Endothelial cell of umbilical vein (primary cell): ENCODE results near the gene ARV1. TPM values are rescaled to one million over a fixed set of nuclear protein-coding genes. Genes with fewer than 3 reads are reported as not detected.

Experiments
- BruUV-seq: library from RNA; stranded (reverse); fragments of 400-500 nt; replicated peaks from 2 replicates; lab custom pipeline; 2021; lab: Mats Ljungman, UMichigan
- CTCF ChIA-PET: fragments of 300-600, 350-600 bp; sonication (Branson Sonifier 250); formaldehyde crosslinking; loops from one replicate; lab custom pipeline; 2021; ENCODE audit warnings: antibody characterized with exemption, inconsistent platforms; lab: Charles Lee
- POLR2A ChIA-PET: fragments of 300-600, 350-600 bp; sonication (Branson Sonifier 250); formaldehyde crosslinking; loops from one replicate; lab custom pipeline; 2021; ENCODE audit warnings: antibody characterized with exemption, inconsistent platforms; lab: Charles Lee
- DNase-seq: peaks from one replicate; pipeline ENCODE4 v3.0.0-alpha.2; 2011; ENCODE audit warnings: low read depth, low spot score
- FAIRE-seq: peaks from 2 replicates; lab custom pipeline; 2011; peaks lifted over from hg19 to GRCh38; lab: Jason Lieb, UNC
- H2AFZ ChIP-seq: 2 replicates; pipeline ENCODE4 v1.6.0; 2012; ENCODE audit warnings: low read depth, low read length, control low read depth, inconsistent platforms
- H3K27ac ChIP-seq: 2 replicates; pipeline ENCODE4 v1.5.1; 2011; ENCODE audit warnings: low read depth, mild to moderate bottlenecking, control low read depth, low read length, moderate library complexity; ENCODE audit not compliant: insufficient read depth
- H3K27me3 ChIP-seq, 2 experiments: 2 replicates each; pipeline versions ENCODE4 v1.6.0 to v1.6.1; 2011; ENCODE audit warnings: low read length in 2 of 2, mixed read lengths in 1 of 2; ENCODE audit not compliant: control insufficient read depth in 2 of 2, insufficient read depth in 2 of 2
- H3K36me3 ChIP-seq, 2 experiments: 2 replicates in 1 of 2; 3 replicates in 1 of 2; pipeline ENCODE4 v1.5.1; 2011; ENCODE audit warnings: low read length in 2 of 2, mild to moderate bottlenecking in 1 of 2, moderate library complexity in 1 of 2; ENCODE audit not compliant: control insufficient read depth in 2 of 2, insufficient read depth in 2 of 2; ENCODE audit errors: extremely low read depth in 1 of 2
- H3K4me1 ChIP-seq: 3 replicates; pipeline ENCODE4 v1.5.1; 2011; ENCODE audit warnings: mild to moderate bottlenecking, low read length; ENCODE audit not compliant: control insufficient read depth, insufficient read depth; ENCODE audit errors: extremely low read depth
- H3K4me2 ChIP-seq: 2 replicates; pipeline ENCODE4 v1.6.1; 2011; ENCODE audit warnings: low read length, control low read depth, mixed read lengths; ENCODE audit not compliant: insufficient read depth
- H3K4me3 ChIP-seq, 3 experiments: fragments of 200-600 bp in 1 of 3; sonication (generic), shearing (Covaris generic) in 1 of 3; replicated peaks in 1 of 3; 2 replicates each; pipeline ENCODE4 v1.5.1; 2011 to 2016; ENCODE audit warnings: control low read depth in 3 of 3, low read length in 3 of 3, mild to moderate bottlenecking in 2 of 3, inconsistent platforms in 1 of 3, low read depth in 1 of 3, moderate library complexity in 1 of 3; ENCODE audit not compliant: insufficient read depth in 1 of 3
- H3K79me2 ChIP-seq: 2 replicates; pipeline ENCODE4 v1.6.0; 2012; ENCODE audit warnings: low read length, inconsistent platforms; ENCODE audit not compliant: control insufficient read depth, insufficient read depth
- H3K9ac ChIP-seq: replicated peaks from 2 replicates; pipeline ENCODE3; 2011; ENCODE audit warnings: low read length, control low read depth; ENCODE audit not compliant: insufficient read depth; ENCODE audit errors: extremely low read depth
- H3K9me1 ChIP-seq: replicated peaks from 3 replicates; pipeline ENCODE4 v1.6.0; 2011; ENCODE audit warnings: mild to moderate bottlenecking, low read length; ENCODE audit not compliant: control insufficient read depth, insufficient read depth; ENCODE audit errors: extremely low read depth
- H3K9me3 ChIP-seq: replicated peaks from 2 replicates; pipeline ENCODE4 v1.5.1; 2012; ENCODE audit warnings: low read length, inconsistent platforms; ENCODE audit not compliant: control insufficient read depth, insufficient read depth
- H4K20me1 ChIP-seq: replicated peaks from 2 replicates; pipeline ENCODE3; 2011; ENCODE audit warnings: mild to moderate bottlenecking, low read length; ENCODE audit not compliant: control insufficient read depth, insufficient read depth; ENCODE audit errors: extremely low read depth
- CTCF ChIP-seq, 2 donors: IDR thresholded peaks; 1 replicate in 1 of 2; 2 replicates in 1 of 2; pipeline ENCODE4 v1.5.1; 2011; ENCODE audit warnings: low read length in 2 of 2, mild to moderate bottlenecking in 2 of 2, moderate library complexity in 2 of 2, control low read depth in 1 of 2, inconsistent platforms in 1 of 2, low read depth in 1 of 2; ENCODE audit not compliant: insufficient read depth in 1 of 2; ENCODE audit errors: extremely low read depth in 1 of 2
- EZH2 ChIP-seq: IDR thresholded peaks from 2 replicates; pipeline ENCODE4 v1.6.1; 2012; ENCODE audit warnings: borderline replicate concordance, low read depth, mild to moderate bottlenecking, moderate library complexity, low read length, inconsistent platforms; ENCODE audit not compliant: severe bottlenecking
- FOS ChIP-seq: IDR thresholded peaks from 2 replicates; pipeline ENCODE4 v1.6.1; 2011; ENCODE audit warnings: mild to moderate bottlenecking, low read length, moderate library complexity, borderline replicate concordance; ENCODE audit not compliant: insufficient read depth
- GATA2 ChIP-seq: IDR thresholded peaks from 2 replicates; pipeline ENCODE4 v1.7.0; 2011; ENCODE audit warnings: low read depth, mild to moderate bottlenecking, moderate library complexity, mixed read lengths, low read length; ENCODE audit not compliant: insufficient read length, insufficient read depth
- JUN ChIP-seq: IDR thresholded peaks from 2 replicates; pipeline ENCODE4 v1.6.1; 2011; ENCODE audit warnings: borderline replicate concordance, low read depth; ENCODE audit not compliant: insufficient read length, insufficient read depth
- MAX ChIP-seq: IDR thresholded peaks from 2 replicates; pipeline ENCODE4 v1.6.1; 2011; ENCODE audit not compliant: insufficient read depth, insufficient read length
- MYC ChIP-seq: IDR thresholded peaks from one replicate; pipeline ENCODE4 v1.6.1; 2011; ENCODE audit warnings: mild to moderate bottlenecking, low read depth, low read length
- POLR2A ChIP-seq: IDR thresholded peaks from 2 replicates; pipeline ENCODE4 v1.6.1; 2012; ENCODE audit warnings: low read depth, mild to moderate bottlenecking, control low read depth, low read length
- POLR2AphosphoS5 ChIP-seq: IDR thresholded peaks from 2 replicates; pipeline ENCODE4 v1.6.1; 2012; ENCODE audit warnings: low read depth, mild to moderate bottlenecking, control low read depth, low read length, moderate library complexity; ENCODE audit not compliant: insufficient read depth
- dilution Hi-C: fragments of 300-500 bp; cut with MboI; formaldehyde crosslinking; loops from one replicate; pipeline ENCODE4 v1.15.0; 2019; ENCODE audit warnings: low sequenced_read_pairs; ENCODE audit not compliant: extremely low pct_ligation_motif_present
- intact Hi-C: fragments of 100-400 bp; cut with micrococcal nuclease; formaldehyde crosslinking; loops from one replicate; pipeline ENCODE4 v1.10.0; 2022
- polyA plus RNA-seq, 4 experiments: library from polyadenylated mRNA; depleted of rRNA in 3 of 4; stranded (reverse) in 3 of 4; unstranded in 1 of 4; fragments of >200 nt; gene quantifications; 2 replicates each; pipeline versions ENCODE4 v1.2.1 to v1.2.3, GENCODE V29; 2011 to 2012; ENCODE audit warnings: missing spikeins in 1 of 4
- total RNA-seq: library from RNA; stranded (reverse); gene quantifications from 2 replicates; pipeline ENCODE4 v1.2.3, GENCODE V29; 2021

ARV1 gene
- total and polyA plus RNA-seq, 2 donors (not counting 3 experiments of a cell fraction or from before 2014, with no cell fraction given), result 10.7 to 14.0 TPM

- Histone ChIP-seq H3K27ac (peak overlapping the region; percentile 30), H3K4me1 (peaks cover 21% of the 10 kb centered on the region), H3K9ac (peak overlapping the region; percentile 52), H2AFZ (peak overlapping the region; percentile 69), H3K4me3 (peak overlapping the region; percentile 72 to 96 (median 86)), H3K4me2 (peak overlapping the region; percentile 68), H3K79me2 (peaks cover 14% of the 10 kb centered on the region), H3K9me3 (no peaks in the 10 kb centered on the region), H3K36me3 (no peaks in the 10 kb centered on the region), H3K27me3 (no peaks in the 10 kb centered on the region), H4K20me1 (no peaks in the 10 kb centered on the region), H3K9me1 (no peaks in the 10 kb centered on the region)
- FAIRE-seq, result no peak
- no TSS peak for BruUV-seq
- dilution Hi-C loops, result no loop called here
- intact Hi-C loops, result loop anchor here (1.0 to 10.0 kb wide), 12 partner anchors 50 to 627 kb away; partner anchors contain the start of genes COG2, EGLN1, EXOC8 and SPRTN
- ChIA-PET CTCF (interaction anchor here (1.0 to 2.2 kb wide), 6 partner anchors 9 to 336 kb away, joined by 3 to 11 read pairs (median 4); no protein-coding TSS in a partner anchor), POLR2A (no interaction called here)
- TF ChIP-seq FOS (no peak), POLR2AphosphoS5 (no peak), CTCF (IDR thresholded peaks at IDR 0.05; ENCODE audit: extremely low read depth in 1 of 2, insufficient read depth in 1 of 2, low read depth in 1 of 2, low read length in 2 of 2) (no peak), EZH2 (no peak), POLR2A (no peak), JUN (no peak), MAX (no peak), MYC (no peak), GATA2 (no peak)
- DNase-seq, result no peak
Measured at GRCh38 chr1:230977761-230978490, 968 bp upstream of the ARV1 start.
